ENCODE results near the gene ITPKB.

GRCh38 chr1:226699166-226699565 is 39.9 kb downstream of the ITPKB start:
- TF ChIP-seq CTCF (IDR thresholded peaks at IDR 0.05) = no peak
- no peak for TF ChIP-seq EZH2 (IDR thresholded peaks at IDR 0.05)
